HG03159 (cell line): Measurements from ENCODE around the gene ARHGAP26.

Experiments used
- ATAC-seq: cut with Tn5 transposase; IDR thresholded peaks from one replicate; pipeline ENCODE4 v1.9.1; 2021; ENCODE audit warnings: mild to moderate bottlenecking, moderate library complexity; ENCODE audit not compliant: unreplicated experiment

Gene ARHGAP26

DNA sequence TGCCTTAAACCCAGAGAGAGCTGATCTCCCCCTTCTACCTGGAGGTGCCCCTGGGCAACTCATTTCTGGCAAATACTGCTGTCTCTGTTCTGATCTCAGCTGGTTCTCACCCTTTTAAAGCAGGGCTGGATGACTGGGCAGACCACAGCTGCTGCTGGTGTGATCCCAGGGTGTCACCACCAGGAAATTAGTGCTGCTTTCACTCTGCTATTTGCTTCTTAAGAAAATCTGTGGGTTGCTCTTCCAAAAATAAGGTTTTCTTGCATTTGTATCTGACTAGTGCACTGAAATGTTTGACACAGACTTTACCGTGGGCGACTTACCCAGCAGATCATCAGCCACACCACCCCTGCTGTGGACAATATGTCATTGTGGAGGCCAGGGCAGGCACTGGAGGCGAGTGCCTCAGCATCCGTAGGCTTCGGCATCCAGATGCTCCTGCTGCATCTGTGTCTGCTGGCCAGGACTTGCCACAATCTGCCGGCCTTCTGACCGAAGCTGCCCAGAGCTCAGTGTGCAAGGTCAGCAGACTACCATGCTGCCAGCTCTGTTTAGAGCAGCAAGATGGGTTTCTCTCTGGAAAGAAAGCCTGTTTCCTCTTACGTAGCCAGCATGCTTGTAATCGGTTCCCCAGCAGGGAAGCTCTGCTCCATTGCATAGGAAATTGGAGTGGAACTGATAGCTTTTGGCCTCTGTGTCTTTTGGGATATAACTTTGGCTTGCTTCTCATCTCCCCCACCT is 13.6 kb downstream of the ARHGAP26 start:
- ATAC-seq = peak; percentile 85

DNA sequence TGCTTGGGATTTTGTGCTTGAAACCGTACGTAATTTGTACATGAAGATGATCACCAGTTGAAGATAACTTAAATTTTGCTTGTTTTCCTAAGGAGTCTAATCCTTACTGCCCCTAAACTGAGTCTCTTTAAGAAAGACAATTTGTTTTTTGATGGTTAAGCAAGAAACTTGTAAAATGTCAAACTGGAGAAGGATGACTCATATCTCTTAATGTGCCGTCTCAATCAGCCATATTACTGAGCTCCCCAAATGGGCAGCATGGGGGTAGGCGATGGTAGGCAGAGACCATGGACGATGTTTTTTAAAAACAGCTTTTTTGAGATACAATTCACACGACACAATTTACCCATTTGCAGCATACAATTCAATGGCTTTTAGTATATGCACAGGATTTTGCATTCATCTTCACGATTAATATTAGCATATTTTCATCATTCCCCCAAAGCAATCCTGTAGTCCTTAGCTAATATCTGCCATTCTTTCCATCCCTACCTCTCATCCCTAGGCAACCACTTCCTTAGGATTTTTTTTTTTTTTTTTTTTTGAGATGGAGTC is 14.3 kb downstream of the ARHGAP26 start:
- ATAC-seq = no peak

DNA sequence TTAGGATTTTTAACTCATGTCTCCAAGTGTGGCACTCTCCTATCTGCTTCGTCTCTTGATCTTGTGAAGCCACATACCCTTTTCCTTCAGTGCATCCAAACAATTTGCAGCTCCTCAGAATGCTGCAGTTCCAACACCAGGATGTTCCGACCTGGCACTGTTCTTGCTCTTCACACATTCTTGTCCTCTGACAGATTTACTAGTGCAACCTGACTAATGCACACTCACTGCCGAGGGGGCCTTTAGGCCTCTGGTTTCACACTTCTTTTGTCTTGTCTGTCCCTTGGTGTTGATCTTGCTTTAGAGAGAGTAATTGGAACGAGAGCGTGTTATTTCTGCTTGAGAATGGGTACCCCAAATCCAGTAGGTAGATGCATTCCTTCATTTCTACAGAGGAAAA is 15.0 kb downstream of the ARHGAP26 start:
- no peak for ATAC-seq

DNA sequence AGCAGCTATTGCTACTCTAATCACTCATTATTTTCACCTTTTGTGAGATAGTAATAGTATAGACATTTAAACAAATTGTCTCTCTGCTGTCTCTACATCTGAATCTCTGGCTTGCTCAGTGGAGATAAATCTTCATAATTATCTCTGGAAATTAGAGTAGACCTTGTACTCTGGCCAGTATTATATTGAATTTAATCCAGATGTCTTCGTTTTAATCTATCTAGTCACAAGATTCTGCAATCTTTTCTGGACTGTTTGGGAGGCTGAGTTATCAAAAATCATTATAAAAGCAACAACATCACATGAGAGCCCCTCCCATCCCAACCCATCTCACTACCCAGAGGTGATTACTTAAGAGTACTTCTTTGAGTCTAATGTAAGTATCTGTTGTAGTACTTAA is 19.0 kb downstream of the ARHGAP26 start:
- no peak for ATAC-seq

DNA sequence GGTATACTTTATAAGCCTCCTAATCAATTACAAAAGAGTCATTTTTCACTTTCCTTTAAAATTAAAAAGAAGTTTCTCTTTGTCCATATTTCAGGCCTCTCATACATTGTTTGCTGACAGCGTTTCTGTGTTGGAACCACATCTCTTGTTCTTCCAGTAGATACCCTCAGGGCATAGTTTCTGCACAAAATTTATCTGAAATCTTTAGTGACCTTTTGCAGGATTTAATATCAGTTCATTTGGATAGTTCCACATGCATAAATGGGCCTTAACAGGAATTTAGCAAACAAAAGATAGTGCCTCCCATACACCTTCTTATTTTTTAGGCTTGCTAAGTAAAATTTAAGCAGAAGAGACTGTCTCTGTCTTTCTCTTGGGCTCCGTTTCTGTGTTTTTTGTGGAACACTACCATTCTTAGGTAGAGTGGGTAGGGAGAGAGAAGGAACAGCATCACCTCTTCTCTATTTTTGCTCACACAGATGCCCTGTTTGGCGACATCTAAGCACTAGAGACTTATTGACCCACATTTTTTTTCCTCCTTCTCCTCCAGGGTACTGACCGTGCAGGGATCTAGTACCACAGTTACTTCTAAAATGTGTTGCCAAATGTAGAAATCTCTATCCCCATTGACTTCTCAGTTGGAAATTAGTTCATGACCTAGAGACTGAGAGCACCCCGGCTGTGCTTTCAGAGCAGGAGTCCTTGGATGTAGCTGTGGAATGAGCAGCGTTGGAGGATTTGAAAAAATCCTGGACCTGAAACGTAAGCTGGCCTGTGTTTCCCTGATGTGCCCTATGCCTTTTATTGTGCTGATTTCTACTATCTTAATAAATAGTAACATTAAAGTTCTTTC is 22.1 kb downstream of the ARHGAP26 start:
- no peak for ATAC-seq

DNA sequence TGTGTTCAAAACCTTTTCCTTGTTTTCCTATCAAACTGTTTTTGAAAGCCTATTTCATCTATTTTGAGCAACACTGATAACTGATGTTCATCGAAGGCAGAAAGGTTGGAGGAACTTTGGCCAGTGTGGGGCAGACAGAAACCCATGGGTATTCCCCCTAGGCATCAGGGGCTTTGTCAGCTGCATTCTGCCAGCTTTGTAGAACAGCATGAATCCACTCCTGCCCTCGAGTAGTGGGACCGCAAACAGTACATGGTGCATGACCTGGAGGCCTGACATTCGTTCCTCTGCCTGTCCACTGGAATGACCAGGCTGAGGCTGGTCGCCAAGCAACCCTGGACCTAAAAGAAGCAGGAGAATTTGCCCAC is 22.7 kb downstream of the ARHGAP26 start:
- ATAC-seq = no peak

DNA sequence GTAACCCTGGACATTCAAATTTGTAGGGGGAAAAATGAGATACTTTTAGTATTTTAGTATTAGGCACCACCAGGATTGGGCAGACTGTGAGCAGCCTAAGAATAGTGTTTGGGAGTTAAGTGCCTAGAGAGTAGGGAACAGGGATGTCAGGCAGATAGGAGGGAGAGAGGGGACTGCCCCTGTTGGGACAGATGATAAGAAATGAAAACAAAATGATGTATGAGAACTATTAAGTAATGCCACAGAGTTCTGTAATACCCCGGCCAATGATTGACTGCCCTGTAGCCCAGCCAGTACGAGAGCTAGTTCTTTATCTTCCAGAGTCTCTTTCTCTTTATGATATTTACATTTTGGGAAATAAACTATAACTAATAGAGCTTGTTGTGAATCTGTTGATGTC is 24.4 kb downstream of the ARHGAP26 start:
- ATAC-seq = no peak

DNA sequence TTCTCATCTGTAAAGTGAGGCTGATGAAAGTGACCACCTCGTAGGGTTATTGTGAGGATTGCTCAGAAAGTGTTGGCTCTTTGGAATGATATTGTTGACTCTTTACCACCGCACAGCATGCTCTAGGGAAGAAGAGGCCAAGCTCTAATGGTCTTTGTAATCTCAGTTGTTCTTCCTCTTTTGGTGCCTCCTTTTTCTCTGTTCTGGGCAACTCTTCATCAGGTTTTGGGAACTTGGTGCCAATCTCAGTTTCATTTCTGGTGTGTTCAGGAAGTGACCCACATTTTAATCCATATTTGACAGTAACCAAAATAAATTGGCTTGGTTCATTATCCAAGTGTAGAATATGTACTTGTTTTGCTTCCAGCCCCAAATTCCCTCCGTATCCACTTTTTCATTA is 25.1 kb downstream of the ARHGAP26 start:
- ATAC-seq = peak; percentile 52

DNA sequence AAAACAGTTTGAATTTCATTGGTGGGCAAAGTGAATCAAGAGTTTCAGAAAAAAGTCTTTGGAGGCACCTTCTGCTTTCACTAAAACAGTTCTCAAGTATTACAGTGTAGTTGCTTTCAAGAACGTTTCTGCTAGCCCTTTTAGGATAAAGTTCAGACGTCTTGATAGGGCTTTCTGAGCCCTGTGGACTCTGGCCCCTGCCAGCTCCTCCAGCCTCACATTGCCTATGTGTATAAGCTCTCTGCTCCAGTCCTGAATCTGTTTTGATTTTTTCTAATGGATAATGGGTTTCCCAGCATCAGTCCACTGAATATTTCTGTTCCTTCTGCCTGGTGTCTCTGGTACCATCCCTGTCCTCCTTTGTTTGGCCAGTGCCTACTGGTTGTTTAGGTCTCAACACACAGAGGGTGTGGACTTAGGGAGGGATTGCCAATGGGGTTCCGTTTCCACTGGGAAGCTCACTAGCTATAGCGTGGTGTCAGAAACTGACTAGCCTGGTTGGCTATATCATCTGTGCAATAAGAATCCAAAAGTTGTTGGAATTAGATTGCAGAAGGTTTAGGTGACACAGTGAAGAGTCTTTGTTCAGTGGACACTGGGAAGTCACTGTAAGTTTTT is 26.4 kb downstream of the ARHGAP26 start:
- ATAC-seq = no peak

DNA sequence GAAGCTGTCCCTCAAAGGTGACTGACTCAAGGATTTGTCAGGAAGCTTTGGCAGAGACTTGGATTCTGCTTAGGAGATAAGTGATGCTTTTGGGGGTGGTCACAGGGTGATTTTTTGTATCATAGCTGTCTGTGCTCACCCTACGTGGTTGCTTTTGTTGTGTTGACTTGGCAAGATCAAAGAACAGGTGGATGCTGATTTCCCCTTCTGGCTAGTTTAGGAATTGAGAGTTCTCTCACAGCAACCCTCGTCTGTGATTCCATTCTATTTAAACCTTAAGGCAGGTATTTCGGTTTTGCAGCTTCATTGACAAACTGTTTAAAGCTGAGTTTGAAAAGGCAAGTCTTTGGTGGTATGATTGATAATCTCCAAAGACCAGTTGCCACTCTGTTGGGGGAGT is 27.2 kb downstream of the ARHGAP26 start:
- no peak for ATAC-seq

DNA sequence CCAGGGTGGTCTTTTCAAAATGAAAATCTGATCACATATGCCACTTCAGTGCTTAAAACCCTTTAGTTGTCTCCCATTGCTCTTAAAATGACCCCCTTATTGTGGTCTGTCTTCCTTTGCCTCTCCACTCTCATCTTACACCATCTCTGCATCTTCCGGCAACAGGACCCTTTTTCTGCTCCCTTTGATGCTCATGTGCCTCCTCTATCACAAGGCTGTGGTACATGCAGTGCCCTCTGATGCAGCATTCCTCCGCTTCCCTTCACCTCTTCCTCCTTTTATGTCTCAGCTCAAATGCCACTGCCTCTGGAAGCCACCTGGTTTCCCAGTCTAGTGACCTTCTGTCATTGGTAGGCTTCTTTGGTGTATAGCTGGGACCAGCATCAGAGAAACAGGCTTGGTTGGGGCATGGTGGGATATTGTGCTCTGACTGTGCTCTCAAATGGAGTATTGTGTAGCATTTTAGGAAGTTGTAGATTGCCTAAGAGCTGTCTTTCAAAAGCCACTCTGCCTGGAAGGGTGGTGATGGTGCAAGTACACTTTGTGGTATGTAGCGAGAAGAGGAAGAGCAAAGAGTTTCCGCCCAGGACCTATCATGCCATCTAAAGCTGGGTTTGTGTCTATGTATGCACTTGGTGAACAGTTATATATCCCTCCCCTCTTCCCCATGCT is 28.1 kb downstream of the ARHGAP26 start:
- no peak for ATAC-seq

DNA sequence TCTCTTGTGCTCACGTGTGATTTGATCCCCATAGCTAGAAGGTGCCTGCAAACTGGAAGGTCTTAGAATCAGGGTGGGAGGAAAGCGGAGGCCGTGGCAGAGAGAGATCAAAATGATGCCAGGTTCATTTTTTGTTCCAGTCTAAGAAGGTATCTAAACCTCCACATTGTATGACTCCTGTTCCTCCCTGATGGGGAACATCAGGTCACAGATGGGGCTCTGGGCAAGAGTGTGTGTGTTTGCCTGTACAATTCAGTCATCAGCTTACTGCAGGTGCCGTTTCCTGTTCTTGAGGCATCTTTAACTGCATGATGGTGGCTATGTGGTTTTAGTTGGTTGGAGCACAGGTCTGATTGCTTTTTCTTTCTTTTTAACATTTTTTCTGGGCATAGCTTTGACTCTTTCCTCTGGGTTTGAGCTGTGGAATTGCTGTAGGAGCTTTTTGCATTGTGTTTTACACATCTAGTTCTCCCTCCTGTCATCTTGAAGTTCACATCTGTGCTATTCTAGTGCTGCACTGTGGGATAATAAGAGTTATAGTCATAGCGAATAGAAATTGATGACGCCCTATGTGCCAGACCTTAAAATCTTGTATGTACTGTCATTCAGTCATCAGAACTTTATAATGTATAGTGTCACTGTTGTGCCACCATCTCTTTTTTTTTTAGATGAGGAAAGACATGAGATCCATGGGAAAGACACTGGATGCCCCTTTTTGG is 30.8 kb downstream of the ARHGAP26 start:
- ATAC-seq = peak; percentile 91

DNA sequence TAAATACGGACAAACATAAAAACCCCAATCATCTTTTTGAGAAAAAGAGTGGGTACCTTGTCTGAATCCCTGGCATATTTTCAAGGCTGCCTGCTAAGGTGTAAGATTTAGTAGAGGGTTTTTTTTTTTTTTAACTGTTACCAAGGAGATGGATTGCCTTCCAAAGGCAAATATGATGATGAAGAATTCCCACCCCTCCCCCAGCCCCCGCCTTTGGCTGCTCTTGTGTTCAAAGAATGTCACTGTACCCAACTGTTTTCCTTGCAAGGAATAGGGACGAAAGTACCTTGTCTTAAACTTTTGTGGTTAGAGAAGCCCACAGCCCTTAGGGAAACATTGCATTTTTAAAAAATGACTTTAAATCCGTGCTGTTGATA is 31.3 kb downstream of the ARHGAP26 start:
- ATAC-seq = no peak

DNA sequence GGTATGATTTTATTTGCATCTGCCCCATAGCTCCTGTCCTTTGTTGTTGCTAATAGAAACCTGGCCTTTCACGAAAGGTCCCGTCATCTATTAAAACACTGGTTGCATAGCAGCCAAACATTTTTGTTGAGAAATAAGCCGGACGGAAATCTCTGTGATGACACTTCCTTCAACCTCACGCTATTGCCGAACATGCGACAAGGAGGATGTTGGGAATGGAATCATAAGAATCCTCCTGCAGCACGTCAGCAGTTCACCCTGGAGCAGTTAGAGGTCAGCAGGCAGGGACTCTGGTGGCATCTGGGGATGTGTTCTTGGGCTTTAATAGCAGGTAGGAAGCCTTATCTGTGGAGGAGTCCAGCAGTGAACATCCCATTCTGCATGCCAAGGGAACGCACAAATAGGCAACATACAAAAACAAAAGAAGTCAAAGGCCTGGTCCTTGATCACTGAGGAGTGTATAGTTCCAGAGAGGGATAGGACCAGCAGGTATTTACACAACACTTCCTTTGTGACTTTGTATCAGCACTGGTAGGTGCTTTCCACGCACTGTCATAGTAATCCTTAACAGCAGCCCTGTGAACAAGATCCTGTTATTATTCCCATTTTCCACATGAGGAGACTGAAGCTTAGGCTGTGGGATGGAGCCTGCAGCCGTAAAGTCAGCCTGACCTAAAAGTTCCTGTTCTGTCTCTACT is 33.4 kb downstream of the ARHGAP26 start:
- no peak for ATAC-seq

DNA sequence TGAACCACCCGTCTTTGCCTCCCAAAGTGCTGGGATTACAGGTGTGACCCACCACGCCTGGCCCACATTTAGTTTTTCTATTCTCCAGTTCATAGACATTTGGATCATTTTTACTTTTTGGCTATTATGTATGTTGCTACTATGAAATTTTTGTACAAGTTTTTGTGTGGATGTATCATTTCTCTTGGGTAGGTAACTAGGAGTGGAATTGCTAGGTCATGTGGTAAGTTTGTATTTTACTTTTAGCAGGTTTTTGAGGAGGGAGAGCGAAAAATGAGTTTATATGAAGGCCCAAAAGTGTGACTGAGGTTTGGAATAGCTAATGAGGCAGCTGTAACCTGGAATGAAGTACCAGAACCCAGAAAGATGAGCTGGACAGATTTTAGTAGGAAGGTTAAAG is 35.2 kb downstream of the ARHGAP26 start:
- no peak for ATAC-seq

DNA sequence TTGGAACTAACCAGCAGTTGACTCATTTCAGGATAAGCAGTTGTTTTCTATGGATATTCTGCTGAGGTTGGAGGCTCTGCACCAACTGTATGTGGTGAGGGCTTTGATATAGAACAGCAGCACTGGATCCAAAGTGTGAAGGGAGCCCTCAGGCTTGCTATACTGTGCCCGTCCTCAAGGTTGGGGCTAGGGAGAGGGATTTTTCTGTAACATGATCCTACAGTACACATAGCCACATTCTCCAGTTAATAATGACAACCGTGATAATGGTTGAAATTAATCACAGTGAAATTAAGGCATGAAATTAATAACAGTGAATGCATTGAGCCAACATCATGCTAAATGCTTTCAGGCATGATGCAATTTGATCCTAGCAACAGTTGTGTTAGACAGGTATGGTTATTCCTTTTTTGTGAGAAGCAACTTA is 36.7 kb downstream of the ARHGAP26 start:
- no peak for ATAC-seq

DNA sequence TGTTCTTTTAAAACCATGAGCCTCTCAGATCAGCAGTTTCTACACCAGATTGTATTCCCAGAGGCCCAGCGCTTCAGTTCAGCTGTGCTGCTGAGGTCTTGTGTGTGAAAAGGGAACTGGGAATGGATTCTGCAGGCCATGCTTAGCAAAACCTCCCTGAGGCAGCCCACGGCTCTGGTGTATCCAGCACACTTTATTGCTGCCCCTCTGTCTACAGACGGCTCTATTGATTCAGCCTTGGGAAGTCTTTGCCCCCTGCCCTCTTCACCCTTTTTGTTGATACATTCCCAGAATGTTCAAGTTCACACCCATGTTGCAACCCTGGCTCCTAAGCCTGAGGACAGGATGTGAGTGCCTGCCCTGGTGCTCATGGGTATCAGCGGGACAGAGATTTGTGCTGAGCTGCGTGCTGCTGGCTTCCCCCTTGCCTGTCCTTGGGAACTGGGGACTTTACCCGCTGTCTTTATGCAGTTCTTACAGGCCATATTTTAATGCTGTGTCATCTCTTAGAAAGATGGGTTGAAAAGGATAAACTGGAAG is 37.3 kb downstream of the ARHGAP26 start:
- peak; percentile 60 for ATAC-seq

DNA sequence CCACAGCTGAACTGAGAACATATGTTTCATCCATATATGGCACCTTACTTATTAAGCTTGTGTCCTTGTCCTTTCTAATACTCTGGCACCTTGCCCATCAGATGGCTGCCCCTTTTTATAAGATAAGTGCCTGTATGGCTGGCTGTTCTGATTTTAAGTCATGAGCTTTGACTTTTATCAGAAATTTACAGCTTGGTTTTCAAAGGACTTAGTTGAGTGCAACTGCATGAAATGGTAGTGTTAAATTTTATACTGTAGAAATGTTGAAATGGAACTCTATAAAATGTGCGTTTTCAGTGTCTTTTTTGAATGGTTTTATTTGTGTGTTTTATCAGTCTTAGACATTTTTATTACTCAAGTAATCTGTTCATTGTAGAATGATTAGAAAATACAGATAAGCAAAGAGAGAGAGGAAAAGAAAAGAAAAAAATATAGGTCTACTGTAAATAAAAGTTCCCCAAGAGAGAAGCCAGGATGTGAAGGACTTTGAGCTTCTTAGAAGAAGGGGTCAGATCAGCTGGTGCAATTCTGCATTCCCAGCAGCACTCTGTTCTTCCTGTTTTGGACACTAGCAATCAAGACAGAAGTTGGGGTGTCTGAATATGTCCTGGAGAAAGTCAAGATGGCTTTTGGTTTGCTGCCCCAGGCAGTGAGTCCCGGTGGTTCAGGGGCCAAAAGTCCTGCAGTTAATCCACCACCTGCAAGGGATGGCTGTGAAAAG is 38.9 kb downstream of the ARHGAP26 start:
- no peak for ATAC-seq

DNA sequence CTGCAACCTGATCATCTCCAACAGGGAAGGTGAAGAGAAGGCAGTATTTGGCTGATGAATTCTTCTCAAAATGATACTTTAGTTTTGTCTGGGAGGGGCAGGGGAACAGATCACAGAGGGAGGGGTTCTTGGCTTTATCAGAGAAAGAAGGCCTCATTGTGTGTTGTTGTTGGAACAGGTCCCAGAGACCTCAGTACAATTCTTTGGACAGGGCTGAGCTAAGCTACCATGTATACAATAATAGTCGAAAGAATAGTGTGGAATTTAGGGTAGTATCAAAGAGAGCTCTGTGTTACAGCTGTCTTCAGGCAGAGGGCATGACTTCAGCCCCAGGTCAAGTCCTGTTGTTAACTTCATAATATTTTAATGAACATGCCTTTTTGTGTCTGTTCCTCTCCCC is 39.9 kb downstream of the ARHGAP26 start:
- no peak for ATAC-seq
